Endometrial microvascular endothelial cells (primary cell): Measurements from ENCODE around the gene UBL4B. TPM values are rescaled to one million over a fixed set of nuclear protein-coding genes. Genes with fewer than 3 reads are reported as not detected.

ENCODE experiments used
- in situ Hi-C: cut with HindIII; loops from 2 replicates; pipeline ENCODE4 v1.10.0; 2017; ENCODE audit warnings: low sequenced_read_pairs, low pct_unique_long_range_greater_than_20kb; ENCODE audit errors: inconsistent ontology term
- total RNA-seq: library from RNA; depleted of rRNA; stranded (reverse); fragments of >200 nt; gene quantifications from one replicate; pipeline ENCODE4 v1.2.3, GENCODE V29; 2015; ENCODE audit errors: inconsistent ontology term

Gene UBL4B
- total RNA-seq, 1 donor from 2014 or later = not detected

DNA sequence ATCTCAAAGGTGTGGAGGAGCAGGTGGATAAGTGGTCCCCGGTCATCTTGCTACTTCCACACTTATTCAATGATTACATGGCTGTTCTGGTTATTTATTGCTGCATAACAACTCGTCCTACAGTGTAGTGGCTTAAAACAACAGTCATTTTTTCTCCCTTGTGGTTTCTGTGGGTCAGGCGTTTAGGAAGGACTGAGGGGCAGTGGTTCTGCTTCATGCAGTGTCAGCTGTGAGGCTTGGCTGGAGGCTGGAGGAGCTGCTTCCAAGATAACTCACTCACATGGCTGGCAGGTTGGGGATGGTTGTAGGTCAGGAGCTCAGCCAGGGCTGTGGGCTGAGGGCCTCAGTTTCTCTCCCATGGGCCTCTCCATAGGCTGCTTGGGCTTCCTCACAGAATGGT, 32.1 kb downstream of the UBL4B start:
- in situ Hi-C loops = no loop called here

DNA sequence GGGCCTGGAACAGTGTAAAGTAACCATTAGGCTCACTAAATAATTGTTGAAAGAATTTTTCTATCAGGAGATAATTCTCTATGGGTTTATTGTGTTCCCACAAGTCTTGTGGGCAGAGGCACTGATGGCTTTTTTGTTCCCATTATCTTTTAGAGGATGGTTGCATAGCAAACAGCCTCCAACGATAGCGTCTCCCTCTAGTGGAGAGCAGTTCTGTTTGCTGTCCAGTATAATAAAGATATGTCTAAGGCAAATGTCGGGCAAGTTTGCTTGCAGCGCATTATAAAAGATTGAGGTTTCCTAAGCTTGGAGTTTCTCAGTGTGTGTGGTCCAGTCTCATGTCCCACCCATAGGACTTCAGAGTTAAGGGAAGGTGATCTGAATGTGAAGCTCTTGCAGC, 36.7 kb downstream of the UBL4B start:
- in situ Hi-C loops = no loop called here

DNA sequence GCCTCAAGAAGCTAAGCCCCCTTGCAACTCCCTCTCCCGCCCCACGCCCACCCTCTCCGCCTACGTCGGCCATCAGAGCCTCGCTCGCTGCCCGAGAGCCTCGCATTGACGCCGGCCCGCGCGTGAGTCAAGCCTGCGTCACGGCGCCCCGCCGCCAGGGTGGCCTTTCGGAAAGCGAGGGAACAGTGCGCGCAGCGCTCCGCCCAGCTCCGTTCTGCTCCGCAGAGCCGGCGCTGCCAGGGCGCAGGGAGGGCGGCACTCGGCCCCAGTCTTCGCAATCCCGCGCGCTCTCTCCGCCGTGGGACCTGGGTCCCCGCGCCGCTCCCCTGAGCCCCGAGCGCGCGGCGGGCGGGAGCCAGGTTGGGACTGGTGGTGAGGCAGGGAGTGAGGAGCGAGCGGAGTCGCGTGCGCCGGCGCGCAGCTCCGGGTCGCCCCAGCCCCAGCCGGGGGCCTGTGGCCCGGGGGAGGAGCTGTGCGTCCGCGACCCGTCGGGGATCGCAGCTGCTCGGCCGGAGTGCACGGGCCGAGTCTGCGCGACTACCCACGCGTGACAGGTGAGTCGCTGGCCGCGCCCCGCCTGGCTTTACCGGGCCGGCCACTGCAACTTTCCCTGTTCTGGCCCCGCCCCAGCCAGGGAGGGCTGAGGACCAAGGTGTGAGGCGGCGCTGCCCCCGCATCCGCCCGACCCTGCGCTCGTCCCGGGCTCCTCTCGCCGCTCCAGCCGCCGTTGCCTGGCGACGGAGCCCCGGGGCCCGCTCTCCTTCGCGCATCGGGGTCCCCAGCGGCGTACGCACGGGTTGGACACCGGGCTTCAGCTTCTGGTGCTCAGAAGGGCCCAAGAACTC, 38.3 kb downstream of the UBL4B start, which contains the start of gene SLC6A17:
Gene SLC6A17, plus strand, starts transcription at position 165 of the 845 bp plus-strand sequence. CDS start 16,436 bp downstream, outside the sequence.
- in situ Hi-C loops = no loop called here

DNA sequence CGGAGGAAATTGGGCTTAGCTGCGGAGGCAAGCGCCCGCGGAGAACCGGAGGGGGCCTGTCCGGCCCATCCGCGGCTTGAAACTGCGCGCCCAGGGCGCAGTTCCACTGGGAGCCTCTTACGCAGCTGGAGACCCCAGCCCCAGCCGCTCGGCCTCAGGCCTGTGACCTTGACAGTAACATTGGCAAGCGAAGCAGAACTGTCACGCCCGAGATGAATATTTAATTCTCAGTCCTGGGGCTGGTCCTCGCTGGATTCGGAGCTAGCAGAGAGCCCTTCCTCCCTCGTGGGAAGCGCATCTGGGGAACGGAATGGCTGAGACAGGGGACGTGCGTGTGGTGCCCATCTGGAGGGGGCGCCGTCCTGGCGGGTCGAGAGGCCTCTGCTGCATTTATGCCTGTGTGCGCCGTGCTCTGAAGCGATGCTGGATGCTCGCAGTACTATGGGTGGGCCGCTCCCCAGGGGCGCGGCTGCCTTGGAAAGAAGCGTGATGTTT, 39.0 kb downstream of the UBL4B start:
- in situ Hi-C loops = no loop called here

DNA sequence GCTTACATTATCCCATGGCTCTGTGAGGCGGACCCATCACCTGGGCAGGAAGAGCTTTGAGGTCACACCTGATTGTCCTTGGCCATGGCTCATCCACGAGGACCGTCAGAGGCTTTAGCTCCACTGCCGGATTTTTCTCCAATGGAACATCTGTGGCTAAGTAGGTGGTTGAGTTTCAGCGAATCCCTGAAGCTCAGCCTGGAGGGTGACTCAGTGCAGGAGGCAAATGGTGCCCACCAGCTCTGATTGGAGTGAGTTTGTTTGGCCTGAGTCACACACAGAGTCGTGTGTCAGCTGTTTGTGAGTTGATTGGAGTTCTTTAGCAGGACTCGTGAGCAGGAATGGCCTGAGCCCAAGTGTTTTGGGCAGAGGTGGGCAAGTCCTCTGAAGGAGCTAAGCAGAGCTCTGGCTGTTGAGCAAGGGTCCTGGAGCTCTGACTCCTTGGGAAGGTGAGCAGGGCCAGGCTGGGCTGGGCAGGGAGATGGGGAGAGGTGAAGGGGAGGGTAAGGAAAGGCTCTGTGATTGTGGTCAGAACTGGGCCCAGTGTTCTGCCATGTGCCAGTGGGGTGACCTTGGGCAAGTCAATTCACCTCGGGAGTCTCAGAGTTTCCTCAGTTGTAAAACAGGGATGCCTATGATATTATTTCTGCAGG, 40.0 kb downstream of the UBL4B start:
- in situ Hi-C loops = no loop called here

DNA sequence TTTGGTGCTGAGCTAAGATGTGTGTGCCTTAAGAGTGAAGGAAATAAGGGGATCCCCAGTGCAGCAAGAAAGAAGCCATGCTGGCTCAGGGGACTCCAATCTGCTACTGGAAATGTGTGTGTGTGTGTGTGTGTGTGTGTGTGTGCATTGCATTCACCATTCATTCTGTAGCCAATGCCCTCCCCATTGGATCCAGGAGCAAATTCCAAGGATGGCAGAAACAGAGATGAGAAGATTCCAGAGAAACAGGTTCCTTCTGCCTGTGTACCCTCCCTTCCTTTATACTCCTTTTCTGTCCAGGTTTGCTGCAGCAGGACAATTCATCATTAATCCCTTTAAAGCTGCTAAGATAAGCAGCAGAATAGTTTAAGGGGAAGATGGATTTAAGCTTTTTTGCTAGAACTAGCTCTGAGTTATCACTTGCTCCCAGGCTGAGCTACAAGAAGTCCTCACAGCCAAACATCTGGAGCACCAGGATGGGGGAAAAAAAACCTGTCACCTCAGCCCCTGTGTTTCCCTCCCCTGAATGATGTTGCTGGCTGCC, 41.2 kb downstream of the UBL4B start:
- in situ Hi-C loops = no loop called here

DNA sequence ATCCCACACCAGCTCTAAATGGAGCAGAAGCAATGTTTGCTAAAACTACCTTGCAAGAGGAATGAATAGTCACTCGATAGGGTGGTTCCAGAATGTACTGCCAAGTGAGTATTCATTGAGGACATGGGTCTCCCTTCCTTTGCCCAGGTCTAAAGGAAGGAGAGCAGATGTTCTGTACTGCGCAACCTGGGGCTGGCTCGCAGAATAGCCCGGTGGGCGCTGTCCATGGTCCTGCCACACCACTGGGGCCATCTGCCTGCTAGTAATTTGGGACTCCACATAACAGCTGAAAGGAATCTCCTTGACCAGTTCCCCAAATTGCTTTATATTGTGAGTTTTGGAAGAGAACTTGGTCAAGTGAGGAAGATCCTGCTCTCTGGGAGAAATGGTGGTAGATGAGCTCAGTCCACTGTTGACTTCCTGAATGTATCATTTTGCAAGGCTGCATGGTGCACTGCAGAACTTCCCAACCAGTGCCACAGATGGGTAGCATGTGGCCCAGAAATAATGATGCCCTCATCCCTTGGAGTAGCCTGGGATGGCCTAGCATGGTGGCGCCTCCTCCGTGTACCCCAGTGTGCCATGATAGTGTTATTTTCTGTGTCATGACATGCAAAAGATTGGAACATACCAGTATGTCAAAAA, 43.8 kb downstream of the UBL4B start:
- in situ Hi-C loops = no loop called here

DNA sequence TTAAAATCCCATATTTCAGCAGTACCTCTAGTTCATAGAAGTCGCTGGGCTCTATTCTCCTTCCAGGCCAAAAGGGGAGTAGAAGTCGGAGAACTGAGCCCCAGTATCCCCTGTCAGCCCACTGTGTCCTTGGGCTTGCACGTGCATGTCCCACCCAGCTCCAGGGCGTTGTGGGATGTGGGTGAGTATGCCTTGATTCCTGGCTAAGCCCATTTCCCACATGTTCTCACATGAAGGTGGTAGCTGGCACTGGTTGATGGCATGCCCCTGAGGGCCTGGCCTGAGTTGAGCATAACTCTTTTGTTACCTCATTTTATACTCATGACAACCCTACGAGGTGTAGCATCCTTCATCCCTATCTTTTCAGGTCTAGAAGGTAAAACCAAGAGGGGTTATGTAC, 46.0 kb downstream of the UBL4B start:
- in situ Hi-C loops = no loop called here

DNA sequence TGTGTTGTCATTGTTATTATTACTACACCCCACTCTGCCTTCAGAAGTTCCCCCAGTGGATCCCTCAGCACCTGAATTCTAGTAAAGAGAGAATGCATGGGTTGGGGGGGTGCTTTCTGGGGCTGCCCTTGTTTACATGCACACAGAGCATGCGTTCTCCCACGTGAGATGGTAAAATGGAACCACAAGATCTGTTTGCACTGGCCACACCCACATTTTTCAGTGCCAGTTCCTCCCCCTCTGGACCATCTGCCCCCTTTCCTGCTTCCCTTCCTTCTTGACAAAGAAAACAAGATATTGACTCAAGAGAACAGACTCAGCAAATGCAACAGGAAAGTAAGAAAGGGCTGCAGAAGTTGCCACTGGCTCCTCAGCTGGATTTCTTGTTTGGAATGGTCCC, 46.9 kb downstream of the UBL4B start:
- in situ Hi-C loops = no loop called here

DNA sequence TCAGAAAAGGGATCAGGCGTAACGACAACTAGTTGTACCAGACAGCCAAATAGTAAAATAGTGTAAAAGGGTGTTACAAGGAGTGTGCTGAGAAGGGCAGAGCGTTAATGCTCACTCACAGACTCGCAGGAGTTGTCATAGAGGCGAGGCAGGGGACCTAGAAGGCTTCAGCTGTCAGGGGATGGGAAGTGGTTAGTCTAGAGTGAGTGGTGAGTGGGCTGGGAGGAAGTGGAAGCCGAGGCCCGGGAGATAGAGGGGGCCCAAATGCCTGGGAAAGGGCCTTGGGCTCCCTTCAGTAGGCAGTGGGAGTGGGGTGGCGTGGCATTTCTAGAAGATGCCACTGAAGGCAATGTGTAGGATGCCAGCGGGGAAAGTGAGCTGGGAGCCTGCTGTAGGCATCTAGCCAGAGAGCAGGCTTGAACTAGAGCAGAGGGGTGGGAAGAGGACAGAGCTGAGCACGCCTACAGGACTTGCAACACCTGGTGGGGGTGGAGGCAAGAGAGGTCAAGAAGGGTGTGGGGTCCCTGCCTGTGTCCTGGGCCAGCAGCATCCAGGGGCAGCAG, 48.4 kb downstream of the UBL4B start:
- in situ Hi-C loops = no loop called here

DNA sequence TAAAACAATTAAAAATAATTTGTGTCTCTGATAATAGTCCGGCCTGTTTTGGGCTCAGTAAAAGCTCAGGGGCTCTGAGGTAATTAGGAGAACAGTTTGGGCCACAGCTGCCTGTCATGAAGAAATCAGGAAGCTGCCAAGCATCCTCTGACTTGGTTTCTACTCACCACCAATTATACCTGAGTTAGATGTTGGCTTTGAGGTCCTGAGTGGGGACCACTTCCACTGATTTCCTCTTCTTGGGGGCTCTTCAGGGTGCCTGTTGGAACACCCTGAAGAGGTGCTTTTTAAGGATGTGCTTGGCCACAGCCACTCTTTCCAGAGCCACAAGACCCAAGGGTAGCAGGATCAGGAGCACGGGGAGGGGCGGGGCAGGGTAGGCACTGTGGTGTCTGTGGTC, 48.9 kb downstream of the UBL4B start:
- in situ Hi-C loops = no loop called here

DNA sequence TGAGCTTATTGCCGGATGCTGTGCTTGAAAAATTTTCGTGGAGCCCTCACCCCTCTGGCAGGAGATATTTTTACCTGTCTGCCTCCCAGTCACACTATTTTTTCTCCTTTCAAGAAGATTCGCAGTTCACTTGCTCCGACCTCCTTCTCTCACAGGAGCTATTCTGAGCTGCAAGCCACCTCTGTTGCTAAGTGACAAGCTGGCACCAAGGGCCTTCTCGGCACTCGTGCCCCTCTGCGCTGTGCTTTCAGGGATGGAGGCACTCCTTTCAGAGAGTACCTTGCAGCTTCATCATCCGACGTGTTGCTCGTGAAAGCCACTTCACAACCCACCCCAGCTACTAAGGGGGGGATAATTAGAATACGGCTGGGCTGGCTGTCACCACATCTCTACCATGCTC, 49.6 kb downstream of the UBL4B start:
- in situ Hi-C loops = no loop called here

Other genes with a start within 250 kb of the UBL4B start
- gene CSF1, start 201.6 kb upstream of the UBL4B start, total RNA-seq = 8.9 TPM
- 38.9 TPM for gene AHCYL1, start 127.7 kb upstream of the UBL4B start, total RNA-seq
- 53.1 TPM for gene STRIP1, start 77.8 kb upstream of the UBL4B start, total RNA-seq
- not detected for gene ALX3, start 41.8 kb upstream of the UBL4B start, total RNA-seq
- gene SLC6A17, start 38.1 kb downstream of the UBL4B start, total RNA-seq = under 0.01 TPM
- gene KCNC4, start 97.9 kb downstream of the UBL4B start, total RNA-seq = 3.3 TPM
- gene RBM15, start 226.9 kb downstream of the UBL4B start, total RNA-seq = 28.7 TPM